K562 (cell line): ENCODE data around the gene ICAM2. TPM values are rescaled to one million over a fixed set of nuclear protein-coding genes. Genes with fewer than 3 reads are reported as not detected.
A peak's percentile ranks its signal among the peaks of the same experiment; 100 is the strongest.

Experiments used
- ATAC-seq: fragments of 200-7000 bp; cut with Tn5 transposase; 3 replicates; pipeline ENCODE4 v1.9.1; 2020; ENCODE audit warnings: moderate library complexity
- BruUV-seq: library from RNA; stranded (reverse); fragments of 400-500 nt; replicated peaks from 2 replicates; lab custom pipeline; 2021; lab: Mats Ljungman, UMichigan
- CTCF ChIA-PET: fragments of 300-600 bp; formaldehyde crosslinking; extraction: SDS; loops from one replicate; lab custom pipeline; 2021; ENCODE audit warnings: low intra/inter-chr PET ratio; lab: Yijun Ruan, JAX
- POLR2A ChIA-PET: fragments of 300-600, 350-650 bp; sonication (Branson Sonifier 250); formaldehyde crosslinking; extraction: SDS; loops from one replicate; lab custom pipeline; 2021; ENCODE audit warnings: antibody characterized with exemption, inconsistent platforms; lab: Yijun Ruan, JAX
- DNase-seq, 4 experiments: peaks; one replicate each; pipeline versions ENCODE4 v3.0.0 to v3.0.0-alpha.2; 2011 to 2018; ENCODE audit warnings: low spot score in 3 of 4, mixed read lengths in 3 of 4; ENCODE audit errors: extremely low read depth in 1 of 4
- FAIRE-seq: peaks from 2 replicates; lab custom pipeline; 2011; peaks lifted over from hg19 to GRCh38; lab: Jason Lieb, UNC
- H2AFZ ChIP-seq: 2 replicates; pipeline ENCODE4 v1.6.0; 2011; ENCODE audit warnings: low read depth, low read length, control low read depth, inconsistent platforms
- H3K27ac ChIP-seq: fragments of 200-600 bp; 3 replicates; pipeline ENCODE4 v1.8.0; 2011; ENCODE audit warnings: low read depth, mild to moderate bottlenecking, control low read depth, inconsistent platforms, low read length, moderate library complexity, mixed read lengths; ENCODE audit errors: extremely low read depth
- H3K27me3 ChIP-seq, 2 experiments: fragments of 300-600 bp in 1 of 2; 2 replicates in 1 of 2; 3 replicates in 1 of 2; pipeline versions ENCODE4 v1.6.0 to v1.8.0; 2011; ENCODE audit warnings: inconsistent platforms in 2 of 2, low read length in 2 of 2, mild to moderate bottlenecking in 1 of 2, mixed read lengths in 1 of 2, moderate library complexity in 1 of 2; ENCODE audit not compliant: control insufficient read depth in 2 of 2, insufficient read depth in 2 of 2
- H3K36me3 ChIP-seq: fragments of 300-600 bp; 3 replicates; pipeline ENCODE4 v1.8.0; 2011; ENCODE audit warnings: mild to moderate bottlenecking, low read length, inconsistent platforms; ENCODE audit not compliant: control insufficient read depth, insufficient read depth
- H3K4me1 ChIP-seq, 2 experiments: fragments of 200-600 bp in 1 of 2; replicated peaks in 1 of 2; 2 replicates in 1 of 2; 3 replicates in 1 of 2; pipeline versions ENCODE4 v1.5.1 to v1.8.0; 2011; ENCODE audit warnings: inconsistent platforms in 2 of 2, low read length in 2 of 2, mild to moderate bottlenecking in 1 of 2, mixed read lengths in 1 of 2, moderate library complexity in 1 of 2; ENCODE audit not compliant: control insufficient read depth in 2 of 2, insufficient read depth in 2 of 2
- H3K4me2 ChIP-seq: 2 replicates; pipeline ENCODE4 v1.6.1; 2011; ENCODE audit warnings: low read length, control low read depth, inconsistent platforms, mixed read lengths; ENCODE audit not compliant: insufficient read depth
- H3K4me3 ChIP-seq: fragments of 200-600 bp; sonication (generic), shearing (Covaris generic); 2 replicates; pipeline ENCODE4 v1.5.1; 2016; ENCODE audit warnings: control low read depth, inconsistent platforms
- H3K79me2 ChIP-seq: fragments of 200-600 bp; 3 replicates; pipeline ENCODE4 v1.8.0; 2011; ENCODE audit warnings: low read length, inconsistent platforms; ENCODE audit not compliant: control insufficient read depth, insufficient read depth
- H3K9ac ChIP-seq, 2 experiments: 2 replicates each; pipeline versions ENCODE4 v1.6.0 to v1.6.1; 2011; ENCODE audit warnings: low read depth in 2 of 2, low read length in 2 of 2, control low read depth in 1 of 2, inconsistent platforms in 1 of 2, mild to moderate bottlenecking in 1 of 2, mixed read lengths in 1 of 2; ENCODE audit not compliant: insufficient read depth in 1 of 2
- H3K9me1 ChIP-seq: one replicate; pipeline ENCODE4 v1.6.0; 2011; ENCODE audit warnings: inconsistent platforms, mild to moderate bottlenecking, low read length, moderate library complexity; ENCODE audit not compliant: control insufficient read depth, insufficient read depth
- H3K9me3 ChIP-seq: replicated peaks from 2 replicates; pipeline ENCODE4 v1.5.1; 2011; ENCODE audit warnings: low read depth, low read length, inconsistent platforms; ENCODE audit not compliant: control insufficient read depth, insufficient read depth
- H4K20me1 ChIP-seq: replicated peaks from 2 replicates; pipeline ENCODE4 v1.6.1; 2011; ENCODE audit warnings: low read length, inconsistent platforms, mixed read lengths; ENCODE audit not compliant: control insufficient read depth, insufficient read depth
- CHD4 ChIP-seq: fragments of 200-600 bp; sonication (generic); IDR thresholded peaks from 3 replicates; pipeline ENCODE4 v1.6.1; 2012; ENCODE audit warnings: low read depth, mild to moderate bottlenecking, mixed read lengths, low read length, inconsistent platforms; ENCODE audit not compliant: insufficient read depth, insufficient replicate concordance, poor library complexity, severe bottlenecking
- EZH2 ChIP-seq: IDR thresholded peaks from 2 replicates; pipeline ENCODE4 v1.6.1; 2012; ENCODE audit warnings: low read depth, mild to moderate bottlenecking, inconsistent platforms, low read length, borderline replicate concordance
- FOXP4 ChIP-seq: sonication (generic); formaldehyde crosslinking; IDR thresholded peaks from 2 replicates; pipeline ENCODE4 v1.8.0; 2022; ENCODE audit warnings: mild to moderate bottlenecking, missing genetic modification reagents, borderline replicate concordance
- GABPB2 ChIP-seq: fragments of 250-450 bp; sonication (Bioruptor Pico); conservative IDR thresholded peaks from 2 replicates; pipeline ENCODE4 v1.5.1; 2021; ENCODE audit warnings: mild to moderate bottlenecking
- KDM2B ChIP-seq: fragments of 250-450 bp; sonication (Bioruptor Pico); IDR thresholded peaks from 2 replicates; pipeline ENCODE4 v1.8.0; 2021; ENCODE audit warnings: mild to moderate bottlenecking, moderate library complexity
- NFE2L1 ChIP-seq: fragments of 450-650 bp; IDR thresholded peaks from 2 replicates; pipeline ENCODE4 v1.6.1; 2016; ENCODE audit warnings: missing genetic modification characterization, low read depth, mild to moderate bottlenecking, missing compliant biosample characterization, moderate library complexity, borderline replicate concordance
- PHB2 ChIP-seq: fragments of 450-650 bp; IDR thresholded peaks from 2 replicates; pipeline ENCODE4 v1.6.1; 2017; ENCODE audit warnings: low read depth
- PHTF2 ChIP-seq: fragments of 250-450 bp; sonication (Bioruptor Pico); IDR thresholded peaks from 2 replicates; pipeline ENCODE4 v1.5.0; 2021; ENCODE audit warnings: mild to moderate bottlenecking
- PPARD ChIP-seq: fragments of 250-450 bp; sonication (Bioruptor Pico); IDR thresholded peaks from 2 replicates; pipeline ENCODE4 v1.8.0; 2022; ENCODE audit warnings: inconsistent platforms, mild to moderate bottlenecking, moderate library complexity
- RBM15 ChIP-seq: fragments of 200-400 bp; formaldehyde crosslinking; IDR thresholded peaks from 2 replicates; pipeline ENCODE4 v1.6.1; 2018; ENCODE audit warnings: mild to moderate bottlenecking, low read length, moderate library complexity; ENCODE audit not compliant: insufficient read depth
- TCF7L2 ChIP-seq: fragments of 150-350 bp; IDR thresholded peaks from 2 replicates; pipeline ENCODE4 v1.6.1; 2016; ENCODE audit warnings: low read depth, mild to moderate bottlenecking, low read length, moderate library complexity
- ZMIZ1 ChIP-seq, 2 experiments: fragments of 150-350 bp in 1 of 2; IDR thresholded peaks; 2 replicates each; pipeline ENCODE4 v1.6.1; 2012 to 2016; ENCODE audit warnings: low read depth in 2 of 2, low read length in 2 of 2, mild to moderate bottlenecking in 1 of 2, moderate library complexity in 1 of 2
- ZNF282 ChIP-seq: sonication (generic); formaldehyde crosslinking; IDR thresholded peaks from 2 replicates; pipeline ENCODE4 v1.8.1; 2023; ENCODE audit warnings: missing genetic modification reagents
- WGBS: fragments of 100-300 bp; shearing (Covaris generic); methylation state at CpG from one replicate; pipeline ENCODE4 v1.1.6; 2016; ENCODE audit warnings: low coverage, mixed read lengths; ENCODE audit not compliant: insufficient coverage; ENCODE audit errors: missing lambda C conversion rate; 5-methylcytosine and 5-hydroxymethylcytosine counted together
- in situ Hi-C: fragments of 300-500 bp; cut with MboI; formaldehyde crosslinking; loops from 4 replicates; pipeline ENCODE4 v1.15.0; 2018; ENCODE audit warnings: inconsistent platforms, mixed read lengths
- intact Hi-C: fragments of 100-400 bp; cut with micrococcal nuclease; formaldehyde crosslinking; loops from 2 replicates; pipeline ENCODE4 v1.14.2; 2022
- polyA plus RNA-seq, 8 experiments: library from polyadenylated mRNA; depleted of rRNA in 4 of 8; stranded (reverse) in 5 of 8; unstranded in 3 of 8; fragments of >200 nt; fragmentation: Nextera tagmentation in 2 of 8; fragmentation: Illumina TruSeq in 1 of 8; extraction: Ambion mirVana in 2 of 8; extraction: Trizol in 1 of 8; gene quantifications; 2 replicates each; pipeline versions ENCODE4 v1.2.1 to v1.2.3, GENCODE V29; 2011 to 2014; ENCODE audit warnings: inconsistent platforms in 1 of 8, missing spikeins in 1 of 8
- total RNA-seq, 7 experiments: library from RNA; depleted of rRNA in 6 of 7; stranded (reverse); fragments of >200 nt in 6 of 7; fragmentation: Illumina TruSeq in 2 of 7; extraction: Trizol in 2 of 7; gene quantifications; 2 replicates each; pipeline versions ENCODE4 v1.2.1 to v1.2.3, GENCODE V29; 2011 to 2021; ENCODE audit warnings: low replicate concordance in 1 of 7

Gene ICAM2
- total and polyA plus RNA-seq, 9 of the 15 experiments (the other 6 are each of a cell fraction or from before 2014, with no cell fraction given) = 37.9 to 89.4 (median 60.6) TPM

GRCh38 chr17:64016231-64016784 lies 4.1 kb downstream of the ICAM2 start:
- FAIRE-seq (peak; percentile 35), ATAC-seq (peak; percentile 89), DNase-seq (peak in 1 of 4 experiments; percentile 7)
- Histone ChIP-seq H3K4me1 (peaks cover 2 to 4% of the 10 kb centered on the region in 2 experiments; a peak in 3 of 5 replicates), H3K36me3 (no peaks in the 10 kb centered on the region), H3K79me2 (no peaks in the 10 kb centered on the region), H3K27me3 (no peaks in the 10 kb centered on the region), H4K20me1 (no peaks in the 10 kb centered on the region), H3K9me1 (no peaks in the 10 kb centered on the region), H3K4me2 (peak overlapping the region; percentile 7; the same call in 1 of the 2 replicates), H3K4me3 (no peak overlapping the region), H3K9me3 (no peaks in the 10 kb centered on the region), H3K9ac (peak overlapping the region in 1 of 2 experiments; percentile 39; a peak in 1 of 4 replicates), H2AFZ (peak overlapping the region; percentile 83), H3K27ac (no peak overlapping the region; the same call in 2 of the 3 replicates)
- ChIA-PET POLR2A (interaction anchor here (1.0 to 1.3 kb wide), 2 partner anchors 14 to 66 kb away, joined by 3 to 4 read pairs; no protein-coding TSS in a partner anchor), CTCF (interaction anchor here (0.6 kb wide), 1 partner anchor 70 kb away, joined by 3 read pairs; no protein-coding TSS in a partner anchor)
- BruUV-seq = no TSS peak
- 16% methylated on average over 5 of the region's 5 CpGs for WGBS
- in situ Hi-C loops (no loop called here), intact Hi-C loops (no loop called here)
- TF ChIP-seq NFE2L1 (tag) (no peak), TCF7L2 (no peak), PHB2 (no peak), ZNF282 (CRISPR knock-in tag) (no peak), EZH2 (no peak), FOXP4 (no peak), GABPB2 (CRISPR knock-in tag) (no peak), CHD4 (no peak), KDM2B (CRISPR knock-in tag) (no peak), RBM15 (no peak), PPARD (CRISPR knock-in tag) (no peak), PHTF2 (CRISPR knock-in tag) (no peak), ZMIZ1 (IDR thresholded peaks at IDR 0.05; ENCODE audit: low read depth in 2 of 2, low read length in 2 of 2) (no peak)
